Measurements from ENCODE around the gene CYTH1.

Gene CYTH1

GRCh38 chr17:78667741-78668640 is 114.1 kb downstream of the CYTH1 start:
- Mint-ChIP-seq H3K4me3 (no peak overlapping the region), H3K27me3 (no peaks in the 10 kb centered on the region), H3K27ac (peak overlapping the region; percentile 32 to 59), H3K9me3 (no peaks in the 10 kb centered on the region), H3K4me1 (peaks cover 35% of the 10 kb centered on the region)
- DNase-seq (no peak), ATAC-seq (no peak)

GRCh38 chr17:78667091-78667490 is 115.0 kb downstream of the CYTH1 start:
- Mint-ChIP-seq H3K4me3 (peak overlapping the region in 1 of 2 donors; percentile 72), H3K27ac (peak overlapping the region in 1 of 2 donors; percentile 10), H3K4me1 (peaks cover 35% of the 10 kb centered on the region), H3K9me3 (no peaks in the 10 kb centered on the region), H3K27me3 (no peaks in the 10 kb centered on the region)
- DNase-seq, result no peak
- no peak for ATAC-seq

- Mint-ChIP-seq H3K4me3 (peak overlapping the region; percentile 54 to 72), H3K27ac (peak overlapping the region; percentile 10 to 20), H3K4me1 (peaks cover 35% of the 10 kb centered on the region), H3K27me3 (no peaks in the 10 kb centered on the region), H3K9me3 (no peaks in the 10 kb centered on the region)
- DNase-seq, result peak; percentile 40 to 64
- ATAC-seq, result peak; percentile 84
These were observed 115.8 kb downstream of the CYTH1 start for GRCh38 chr17:78665952-78666920.

GRCh38 chr17:78665387-78665951 is 116.6 kb downstream of the CYTH1 start:
- Mint-ChIP-seq H3K27ac (peak overlapping the region in 1 of 2 donors; percentile 14), H3K9me3 (no peaks in the 10 kb centered on the region), H3K4me1 (peaks cover 35% of the 10 kb centered on the region), H3K27me3 (no peaks in the 10 kb centered on the region), H3K4me3 (peak overlapping the region; percentile 54 to 72)
- ATAC-seq (peak; percentile 68), DNase-seq (no peak)

- H3K4me1 Mint-ChIP-seq, result peaks cover 33% of the 10 kb centered on the region
- H3K27me3 Mint-ChIP-seq, result no peaks in the 10 kb centered on the region
- ATAC-seq, result no peak
- peak overlapping the region in 1 of 2 donors; percentile 14 for H3K27ac Mint-ChIP-seq
- no peak for DNase-seq
- no peaks in the 10 kb centered on the region for H3K9me3 Mint-ChIP-seq
- no peak overlapping the region for H3K4me3 Mint-ChIP-seq
These were observed 117.3 kb downstream of the CYTH1 start for GRCh38 chr17:78664476-78665386.

- no peak overlapping the region for H3K27ac Mint-ChIP-seq
- no peaks in the 10 kb centered on the region for H3K27me3 Mint-ChIP-seq
- peaks cover 21% of the 10 kb centered on the region for H3K4me1 Mint-ChIP-seq
- DNase-seq, result no peak
- H3K9me3 Mint-ChIP-seq, result no peaks in the 10 kb centered on the region
- no peak overlapping the region for H3K4me3 Mint-ChIP-seq
- ATAC-seq, result no peak
These were observed 120.8 kb downstream of the CYTH1 start for GRCh38 chr17:78661093-78661770.

- Mint-ChIP-seq H3K27me3 (no peaks in the 10 kb centered on the region), H3K4me3 (no peak overlapping the region), H3K4me1 (peaks cover 5% of the 10 kb centered on the region), H3K27ac (peak overlapping the region in 1 of 2 donors; percentile 79), H3K9me3 (no peaks in the 10 kb centered on the region)
- no peak for DNase-seq
- no peak for ATAC-seq
These were observed 122.5 kb downstream of the CYTH1 start for GRCh38 chr17:78659546-78659945.

- Mint-ChIP-seq H3K9me3 (no peaks in the 10 kb centered on the region), H3K4me1 (no peaks in the 10 kb centered on the region), H3K27ac (no peak overlapping the region), H3K4me3 (no peak overlapping the region), H3K27me3 (no peaks in the 10 kb centered on the region)
- no peak for DNase-seq
- ATAC-seq, result no peak
These were observed 123.7 kb downstream of the CYTH1 start for GRCh38 chr17:78658281-78658785.

- Mint-ChIP-seq H3K27ac (no peak overlapping the region), H3K4me1 (no peaks in the 10 kb centered on the region), H3K9me3 (no peaks in the 10 kb centered on the region), H3K4me3 (no peak overlapping the region), H3K27me3 (no peaks in the 10 kb centered on the region)
- no peak for ATAC-seq
- DNase-seq, result no peak
These were observed 126.7 kb downstream of the CYTH1 start for GRCh38 chr17:78655251-78655940.

- Mint-ChIP-seq H3K27ac (no peak overlapping the region), H3K9me3 (peaks cover 0 to 2% of the 10 kb centered on the region in 2 donors), H3K4me3 (no peak overlapping the region), H3K4me1 (no peaks in the 10 kb centered on the region), H3K27me3 (no peaks in the 10 kb centered on the region)
- DNase-seq (no peak), ATAC-seq (no peak)
These were observed 127.7 kb downstream of the CYTH1 start for GRCh38 chr17:78654325-78654724.

GRCh38 chr17:78653382-78653781 is 128.7 kb downstream of the CYTH1 start:
- DNase-seq, result no peak
- no peak for ATAC-seq
- Mint-ChIP-seq H3K4me3 (no peak overlapping the region), H3K9me3 (peaks cover 3 to 7% of the 10 kb centered on the region in 2 donors), H3K27me3 (no peaks in the 10 kb centered on the region), H3K27ac (no peak overlapping the region), H3K4me1 (no peaks in the 10 kb centered on the region)

- H3K27ac Mint-ChIP-seq, result no peak overlapping the region
- no peaks in the 10 kb centered on the region for H3K4me1 Mint-ChIP-seq
- H3K4me3 Mint-ChIP-seq, result no peak overlapping the region
- H3K9me3 Mint-ChIP-seq, result peaks cover 8 to 11% of the 10 kb centered on the region in 2 donors
- no peak for DNase-seq
- no peaks in the 10 kb centered on the region for H3K27me3 Mint-ChIP-seq
- no peak for ATAC-seq
These were observed 129.2 kb downstream of the CYTH1 start for GRCh38 chr17:78652913-78653312.

GRCh38 chr17:78652024-78652423 is 130.0 kb downstream of the CYTH1 start:
- Mint-ChIP-seq H3K4me1 (no peaks in the 10 kb centered on the region), H3K27ac (no peak overlapping the region), H3K4me3 (no peak overlapping the region), H3K27me3 (no peaks in the 10 kb centered on the region), H3K9me3 (peaks cover 11 to 12% of the 10 kb centered on the region in 2 donors)
- DNase-seq (no peak), ATAC-seq (no peak)

Measured in stimulated activated naive CD8-positive, alpha-beta T cell treated with anti-CD3 and anti-CD28 coated beads, Interleukin-15, amount 100 ng/mL, for 72 hours (primary cell).